Measurements from ENCODE around the gene B3GAT1. TPM values are rescaled to one million over a fixed set of nuclear protein-coding genes. Genes with fewer than 3 reads are reported as not detected.

B3GAT1 gene
- total and polyA plus RNA-seq, 2 experiments from 2014 or later = 4.8 to 28.3 TPM

DNA sequence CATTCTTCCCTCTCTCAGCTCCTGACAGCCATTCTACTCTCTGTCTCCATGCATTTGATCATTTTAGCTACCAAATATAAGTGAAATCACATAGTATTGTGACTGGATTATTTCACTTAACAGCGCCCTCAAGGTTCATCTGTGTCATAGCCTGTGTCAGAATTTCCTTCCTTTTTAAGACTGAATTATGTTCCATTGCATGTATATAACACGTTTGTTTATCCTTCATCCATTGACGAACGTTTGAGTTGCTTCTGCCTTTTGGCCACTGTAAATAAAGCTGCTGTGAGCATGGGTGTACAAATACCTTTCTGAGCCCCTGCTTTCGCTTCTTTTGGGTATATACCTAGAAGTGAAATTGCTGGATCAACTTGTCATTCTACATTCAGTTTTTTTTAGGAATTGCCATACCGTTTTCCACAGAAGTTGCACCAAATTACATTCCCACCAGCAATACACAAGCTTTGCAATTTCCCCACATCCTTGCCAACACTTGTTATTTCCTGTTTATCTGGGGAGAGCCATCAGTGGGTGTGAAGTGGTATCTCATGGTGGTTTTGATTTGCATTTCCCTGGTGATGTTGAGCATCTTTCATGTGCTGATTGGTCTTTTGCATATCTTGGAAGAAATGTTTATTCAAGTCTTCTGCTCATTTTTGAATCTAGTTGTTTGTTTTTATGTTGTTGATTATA, 62.8 kb downstream of the B3GAT1 start:
- Histone ChIP-seq H3K27me3 (ENCODE audit: insufficient read depth) (no peaks in the 10 kb centered on the region), H3K27ac (ENCODE audit: low read depth) (0 out of 2 replicates have a peak overlapping the region, but pooled peaks have one; percentile 59), H2AFZ (no peak overlapping the region; the same call in 1 of the 2 replicates), H3F3A (replicated peaks; ENCODE audit: low read depth) (no peaks in the 10 kb centered on the region), H3K79me2 (replicated peaks; ENCODE audit: insufficient read depth) (no peaks in the 10 kb centered on the region), H4K20me1 (replicated peaks; ENCODE audit: insufficient read depth) (no peaks in the 10 kb centered on the region), H3K4me2 (peak overlapping the region; percentile 42), H3K9me2 (ENCODE audit: insufficient read depth) (0 out of 2 replicates have a peak, but pooled peaks cover 3% of the 10 kb centered on the region), H3K4me1 (ENCODE audit: insufficient read depth) (peaks cover 16% of the 10 kb centered on the region), H3K36me3 (ENCODE audit: insufficient read depth) (no peaks in the 10 kb centered on the region), H3K4me3 (no peak overlapping the region)
- H3K36me3 Mint-ChIP-seq (ENCODE audit: low read depth) = no peaks in the 10 kb centered on the region
- DNase-seq (ENCODE audit: low spot score) (no peak), ATAC-seq (no peak)
- no peaks in the 10 kb centered on the region; the same call in 2 of the 3 replicates for H3K9me3 Mint-ChIP-seq
- no peak overlapping the region for H3K4me3 Mint-ChIP-seq
- H3K27ac Mint-ChIP-seq = no peak overlapping the region
- H3K27me3 Mint-ChIP-seq (ENCODE audit: insufficient read depth, low read depth, poor library complexity) = peaks cover 6% of the 10 kb centered on the region
- TF ChIP-seq, protein P1, sequence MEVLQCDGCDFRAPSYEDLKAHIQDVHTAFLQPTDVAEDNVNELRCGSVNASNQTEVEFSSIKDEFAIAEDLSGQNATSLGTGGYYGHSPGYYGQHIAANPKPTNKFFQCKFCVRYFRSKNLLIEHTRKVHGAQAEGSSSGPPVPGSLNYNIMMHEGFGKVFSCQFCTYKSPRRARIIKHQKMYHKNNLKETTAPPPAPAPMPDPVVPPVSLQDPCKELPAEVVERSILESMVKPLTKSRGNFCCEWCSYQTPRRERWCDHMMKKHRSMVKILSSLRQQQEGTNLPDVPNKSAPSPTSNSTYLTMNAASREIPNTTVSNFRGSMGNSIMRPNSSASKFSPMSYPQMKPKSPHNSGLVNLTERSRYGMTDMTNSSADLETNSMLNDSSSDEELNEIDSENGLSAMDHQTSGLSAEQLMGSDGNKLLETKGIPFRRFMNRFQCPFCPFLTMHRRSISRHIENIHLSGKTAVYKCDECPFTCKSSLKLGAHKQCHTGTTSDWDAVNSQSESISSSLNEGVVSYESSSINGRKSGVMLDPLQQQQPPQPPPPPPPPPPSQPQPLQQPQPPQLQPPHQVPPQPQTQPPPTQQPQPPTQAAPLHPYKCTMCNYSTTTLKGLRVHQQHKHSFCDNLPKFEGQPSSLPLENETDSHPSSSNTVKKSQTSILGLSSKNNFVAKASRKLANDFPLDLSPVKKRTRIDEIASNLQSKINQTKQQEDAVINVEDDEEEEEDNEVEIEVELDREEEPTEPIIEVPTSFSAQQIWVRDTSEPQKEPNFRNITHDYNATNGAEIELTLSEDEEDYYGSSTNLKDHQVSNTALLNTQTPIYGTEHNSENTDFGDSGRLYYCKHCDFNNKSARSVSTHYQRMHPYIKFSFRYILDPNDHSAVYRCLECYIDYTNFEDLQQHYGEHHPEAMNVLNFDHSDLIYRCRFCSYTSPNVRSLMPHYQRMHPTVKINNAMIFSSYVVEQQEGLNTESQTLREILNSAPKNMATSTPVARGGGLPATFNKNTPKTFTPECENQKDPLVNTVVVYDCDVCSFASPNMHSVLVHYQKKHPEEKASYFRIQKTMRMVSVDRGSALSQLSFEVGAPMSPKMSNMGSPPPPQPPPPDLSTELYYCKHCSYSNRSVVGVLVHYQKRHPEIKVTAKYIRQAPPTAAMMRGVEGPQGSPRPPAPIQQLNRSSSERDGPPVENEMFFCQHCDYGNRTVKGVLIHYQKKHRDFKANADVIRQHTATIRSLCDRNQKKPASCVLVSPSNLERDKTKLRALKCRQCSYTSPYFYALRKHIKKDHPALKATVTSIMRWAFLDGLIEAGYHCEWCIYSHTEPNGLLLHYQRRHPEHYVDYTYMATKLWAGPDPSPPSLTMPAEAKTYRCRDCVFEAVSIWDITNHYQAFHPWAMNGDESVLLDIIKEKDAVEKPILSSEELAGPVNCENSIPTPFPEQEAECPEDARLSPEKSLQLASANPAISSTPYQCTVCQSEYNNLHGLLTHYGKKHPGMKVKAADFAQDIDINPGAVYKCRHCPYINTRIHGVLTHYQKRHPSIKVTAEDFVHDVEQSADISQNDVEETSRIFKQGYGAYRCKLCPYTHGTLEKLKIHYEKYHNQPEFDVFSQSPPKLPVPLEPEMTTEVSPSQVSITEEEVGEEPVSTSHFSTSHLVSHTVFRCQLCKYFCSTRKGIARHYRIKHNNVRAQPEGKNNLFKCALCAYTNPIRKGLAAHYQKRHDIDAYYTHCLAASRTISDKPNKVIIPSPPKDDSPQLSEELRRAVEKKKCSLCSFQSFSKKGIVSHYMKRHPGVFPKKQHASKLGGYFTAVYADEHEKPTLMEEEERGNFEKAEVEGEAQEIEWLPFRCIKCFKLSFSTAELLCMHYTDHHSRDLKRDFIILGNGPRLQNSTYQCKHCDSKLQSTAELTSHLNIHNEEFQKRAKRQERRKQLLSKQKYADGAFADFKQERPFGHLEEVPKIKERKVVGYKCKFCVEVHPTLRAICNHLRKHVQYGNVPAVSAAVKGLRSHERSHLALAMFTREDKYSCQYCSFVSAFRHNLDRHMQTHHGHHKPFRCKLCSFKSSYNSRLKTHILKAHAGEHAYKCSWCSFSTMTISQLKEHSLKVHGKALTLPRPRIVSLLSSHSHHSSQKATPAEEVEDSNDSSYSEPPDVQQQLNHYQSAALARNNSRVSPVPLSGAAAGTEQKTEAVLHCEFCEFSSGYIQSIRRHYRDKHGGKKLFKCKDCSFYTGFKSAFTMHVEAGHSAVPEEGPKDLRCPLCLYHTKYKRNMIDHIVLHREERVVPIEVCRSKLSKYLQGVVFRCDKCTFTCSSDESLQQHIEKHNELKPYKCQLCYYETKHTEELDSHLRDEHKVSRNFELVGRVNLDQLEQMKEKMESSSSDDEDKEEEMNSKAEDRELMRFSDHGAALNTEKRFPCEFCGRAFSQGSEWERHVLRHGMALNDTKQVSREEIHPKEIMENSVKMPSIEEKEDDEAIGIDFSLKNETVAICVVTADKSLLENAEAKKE (CRISPR knock-in tag; IDR thresholded peaks at IDR 0.05) = no peak
- no peak for TF ChIP-seq NANOG (IDR thresholded peaks at IDR 0.05; ENCODE audit: borderline replicate concordance)
- TF ChIP-seq, protein P2, sequence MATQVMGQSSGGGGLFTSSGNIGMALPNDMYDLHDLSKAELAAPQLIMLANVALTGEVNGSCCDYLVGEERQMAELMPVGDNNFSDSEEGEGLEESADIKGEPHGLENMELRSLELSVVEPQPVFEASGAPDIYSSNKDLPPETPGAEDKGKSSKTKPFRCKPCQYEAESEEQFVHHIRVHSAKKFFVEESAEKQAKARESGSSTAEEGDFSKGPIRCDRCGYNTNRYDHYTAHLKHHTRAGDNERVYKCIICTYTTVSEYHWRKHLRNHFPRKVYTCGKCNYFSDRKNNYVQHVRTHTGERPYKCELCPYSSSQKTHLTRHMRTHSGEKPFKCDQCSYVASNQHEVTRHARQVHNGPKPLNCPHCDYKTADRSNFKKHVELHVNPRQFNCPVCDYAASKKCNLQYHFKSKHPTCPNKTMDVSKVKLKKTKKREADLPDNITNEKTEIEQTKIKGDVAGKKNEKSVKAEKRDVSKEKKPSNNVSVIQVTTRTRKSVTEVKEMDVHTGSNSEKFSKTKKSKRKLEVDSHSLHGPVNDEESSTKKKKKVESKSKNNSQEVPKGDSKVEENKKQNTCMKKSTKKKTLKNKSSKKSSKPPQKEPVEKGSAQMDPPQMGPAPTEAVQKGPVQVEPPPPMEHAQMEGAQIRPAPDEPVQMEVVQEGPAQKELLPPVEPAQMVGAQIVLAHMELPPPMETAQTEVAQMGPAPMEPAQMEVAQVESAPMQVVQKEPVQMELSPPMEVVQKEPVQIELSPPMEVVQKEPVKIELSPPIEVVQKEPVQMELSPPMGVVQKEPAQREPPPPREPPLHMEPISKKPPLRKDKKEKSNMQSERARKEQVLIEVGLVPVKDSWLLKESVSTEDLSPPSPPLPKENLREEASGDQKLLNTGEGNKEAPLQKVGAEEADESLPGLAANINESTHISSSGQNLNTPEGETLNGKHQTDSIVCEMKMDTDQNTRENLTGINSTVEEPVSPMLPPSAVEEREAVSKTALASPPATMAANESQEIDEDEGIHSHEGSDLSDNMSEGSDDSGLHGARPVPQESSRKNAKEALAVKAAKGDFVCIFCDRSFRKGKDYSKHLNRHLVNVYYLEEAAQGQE (IDR thresholded peaks at IDR 0.05; ENCODE audit: unreplicated experiment) = no peak
- TF ChIP-seq, protein P3, sequence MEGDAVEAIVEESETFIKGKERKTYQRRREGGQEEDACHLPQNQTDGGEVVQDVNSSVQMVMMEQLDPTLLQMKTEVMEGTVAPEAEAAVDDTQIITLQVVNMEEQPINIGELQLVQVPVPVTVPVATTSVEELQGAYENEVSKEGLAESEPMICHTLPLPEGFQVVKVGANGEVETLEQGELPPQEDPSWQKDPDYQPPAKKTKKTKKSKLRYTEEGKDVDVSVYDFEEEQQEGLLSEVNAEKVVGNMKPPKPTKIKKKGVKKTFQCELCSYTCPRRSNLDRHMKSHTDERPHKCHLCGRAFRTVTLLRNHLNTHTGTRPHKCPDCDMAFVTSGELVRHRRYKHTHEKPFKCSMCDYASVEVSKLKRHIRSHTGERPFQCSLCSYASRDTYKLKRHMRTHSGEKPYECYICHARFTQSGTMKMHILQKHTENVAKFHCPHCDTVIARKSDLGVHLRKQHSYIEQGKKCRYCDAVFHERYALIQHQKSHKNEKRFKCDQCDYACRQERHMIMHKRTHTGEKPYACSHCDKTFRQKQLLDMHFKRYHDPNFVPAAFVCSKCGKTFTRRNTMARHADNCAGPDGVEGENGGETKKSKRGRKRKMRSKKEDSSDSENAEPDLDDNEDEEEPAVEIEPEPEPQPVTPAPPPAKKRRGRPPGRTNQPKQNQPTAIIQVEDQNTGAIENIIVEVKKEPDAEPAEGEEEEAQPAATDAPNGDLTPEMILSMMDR (conservative IDR thresholded peaks at IDR 0.05; ENCODE audit: low read depth in 2 of 2) = no peak
- TF ChIP-seq EZH2phosphoT487 (IDR thresholded peaks at IDR 0.05; ENCODE audit: unreplicated experiment) = no peak
- TF ChIP-seq ZNF331 (CRISPR knock-in tag; IDR thresholded peaks at IDR 0.05; ENCODE audit: low read depth) = no peak
- TF ChIP-seq, protein P4, sequence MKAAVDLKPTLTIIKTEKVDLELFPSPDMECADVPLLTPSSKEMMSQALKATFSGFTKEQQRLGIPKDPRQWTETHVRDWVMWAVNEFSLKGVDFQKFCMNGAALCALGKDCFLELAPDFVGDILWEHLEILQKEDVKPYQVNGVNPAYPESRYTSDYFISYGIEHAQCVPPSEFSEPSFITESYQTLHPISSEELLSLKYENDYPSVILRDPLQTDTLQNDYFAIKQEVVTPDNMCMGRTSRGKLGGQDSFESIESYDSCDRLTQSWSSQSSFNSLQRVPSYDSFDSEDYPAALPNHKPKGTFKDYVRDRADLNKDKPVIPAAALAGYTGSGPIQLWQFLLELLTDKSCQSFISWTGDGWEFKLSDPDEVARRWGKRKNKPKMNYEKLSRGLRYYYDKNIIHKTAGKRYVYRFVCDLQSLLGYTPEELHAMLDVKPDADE (IDR thresholded peaks at IDR 0.05) = no peak
- TF ChIP-seq ZNF114 (CRISPR knock-in tag; IDR thresholded peaks at IDR 0.05) = no peak
- TF ChIP-seq CREB1 (CRISPR knock-in tag; IDR thresholded peaks at IDR 0.05; ENCODE audit: low read depth) = no peak
- no peak for TF ChIP-seq POLR2AphosphoS5 (IDR thresholded peaks at IDR 0.05; ENCODE audit: low read depth)
- TF ChIP-seq EZH2 (IDR thresholded peaks at IDR 0.05; ENCODE audit: low read depth, unreplicated experiment) = no peak
- TF ChIP-seq JUNB (IDR thresholded peaks at IDR 0.05; ENCODE audit: unreplicated experiment) = no peak
- TF ChIP-seq STAT1 (IDR thresholded peaks at IDR 0.05; ENCODE audit: unreplicated experiment) = no peak
- H3K4me1 Mint-ChIP-seq = peaks cover 25% of the 10 kb centered on the region
